Endothelial cell of umbilical vein (primary cell): Measurements from ENCODE around the gene PLD1. TPM values are rescaled to one million over a fixed set of nuclear protein-coding genes. Genes with fewer than 3 reads are reported as not detected.
A peak's percentile ranks its signal among the peaks of the same experiment; 100 is the strongest.

Source experiments
- BruUV-seq: library from RNA; stranded (reverse); fragments of 400-500 nt; replicated peaks from 2 replicates; lab custom pipeline; 2021; lab: Mats Ljungman, UMichigan
- CTCF ChIA-PET: fragments of 300-600, 350-600 bp; sonication (Branson Sonifier 250); formaldehyde crosslinking; loops from one replicate; lab custom pipeline; 2021; ENCODE audit warnings: antibody characterized with exemption, inconsistent platforms; lab: Charles Lee
- POLR2A ChIA-PET: fragments of 300-600, 350-600 bp; sonication (Branson Sonifier 250); formaldehyde crosslinking; loops from one replicate; lab custom pipeline; 2021; ENCODE audit warnings: antibody characterized with exemption, inconsistent platforms; lab: Charles Lee
- DNase-seq: peaks from one replicate; pipeline ENCODE4 v3.0.0-alpha.2; 2011; ENCODE audit warnings: low read depth, low spot score
- FAIRE-seq: peaks from 2 replicates; lab custom pipeline; 2011; peaks lifted over from hg19 to GRCh38; lab: Jason Lieb, UNC
- H2AFZ ChIP-seq: 2 replicates; pipeline ENCODE4 v1.6.0; 2012; ENCODE audit warnings: low read depth, low read length, control low read depth, inconsistent platforms
- H3K27ac ChIP-seq: 2 replicates; pipeline ENCODE4 v1.5.1; 2011; ENCODE audit warnings: low read depth, mild to moderate bottlenecking, control low read depth, low read length, moderate library complexity; ENCODE audit not compliant: insufficient read depth
- H3K27me3 ChIP-seq, 2 experiments: 2 replicates each; pipeline versions ENCODE4 v1.6.0 to v1.6.1; 2011; ENCODE audit warnings: low read length in 2 of 2, mixed read lengths in 1 of 2; ENCODE audit not compliant: control insufficient read depth in 2 of 2, insufficient read depth in 2 of 2
- H3K36me3 ChIP-seq, 2 experiments: 2 replicates in 1 of 2; 3 replicates in 1 of 2; pipeline ENCODE4 v1.5.1; 2011; ENCODE audit warnings: low read length in 2 of 2, mild to moderate bottlenecking in 1 of 2, moderate library complexity in 1 of 2; ENCODE audit not compliant: control insufficient read depth in 2 of 2, insufficient read depth in 2 of 2; ENCODE audit errors: extremely low read depth in 1 of 2
- H3K4me1 ChIP-seq: 3 replicates; pipeline ENCODE4 v1.5.1; 2011; ENCODE audit warnings: mild to moderate bottlenecking, low read length; ENCODE audit not compliant: control insufficient read depth, insufficient read depth; ENCODE audit errors: extremely low read depth
- H3K4me2 ChIP-seq: 2 replicates; pipeline ENCODE4 v1.6.1; 2011; ENCODE audit warnings: low read length, control low read depth, mixed read lengths; ENCODE audit not compliant: insufficient read depth
- H3K4me3 ChIP-seq, 3 experiments: fragments of 200-600 bp in 1 of 3; sonication (generic), shearing (Covaris generic) in 1 of 3; replicated peaks in 1 of 3; 2 replicates each; pipeline ENCODE4 v1.5.1; 2011 to 2016; ENCODE audit warnings: control low read depth in 3 of 3, low read length in 3 of 3, mild to moderate bottlenecking in 2 of 3, inconsistent platforms in 1 of 3, low read depth in 1 of 3, moderate library complexity in 1 of 3; ENCODE audit not compliant: insufficient read depth in 1 of 3
- H3K79me2 ChIP-seq: 2 replicates; pipeline ENCODE4 v1.6.0; 2012; ENCODE audit warnings: low read length, inconsistent platforms; ENCODE audit not compliant: control insufficient read depth, insufficient read depth
- H3K9ac ChIP-seq: replicated peaks from 2 replicates; pipeline ENCODE3; 2011; ENCODE audit warnings: low read length, control low read depth; ENCODE audit not compliant: insufficient read depth; ENCODE audit errors: extremely low read depth
- H3K9me1 ChIP-seq: replicated peaks from 3 replicates; pipeline ENCODE4 v1.6.0; 2011; ENCODE audit warnings: mild to moderate bottlenecking, low read length; ENCODE audit not compliant: control insufficient read depth, insufficient read depth; ENCODE audit errors: extremely low read depth
- H3K9me3 ChIP-seq: replicated peaks from 2 replicates; pipeline ENCODE4 v1.5.1; 2012; ENCODE audit warnings: low read length, inconsistent platforms; ENCODE audit not compliant: control insufficient read depth, insufficient read depth
- H4K20me1 ChIP-seq: replicated peaks from 2 replicates; pipeline ENCODE3; 2011; ENCODE audit warnings: mild to moderate bottlenecking, low read length; ENCODE audit not compliant: control insufficient read depth, insufficient read depth; ENCODE audit errors: extremely low read depth
- EZH2 ChIP-seq: IDR thresholded peaks from 2 replicates; pipeline ENCODE4 v1.6.1; 2012; ENCODE audit warnings: borderline replicate concordance, low read depth, mild to moderate bottlenecking, moderate library complexity, low read length, inconsistent platforms; ENCODE audit not compliant: severe bottlenecking
- FOS ChIP-seq: IDR thresholded peaks from 2 replicates; pipeline ENCODE4 v1.6.1; 2011; ENCODE audit warnings: mild to moderate bottlenecking, low read length, moderate library complexity, borderline replicate concordance; ENCODE audit not compliant: insufficient read depth
- GATA2 ChIP-seq: IDR thresholded peaks from 2 replicates; pipeline ENCODE4 v1.7.0; 2011; ENCODE audit warnings: low read depth, mild to moderate bottlenecking, moderate library complexity, mixed read lengths, low read length; ENCODE audit not compliant: insufficient read length, insufficient read depth
- JUN ChIP-seq: IDR thresholded peaks from 2 replicates; pipeline ENCODE4 v1.6.1; 2011; ENCODE audit warnings: borderline replicate concordance, low read depth; ENCODE audit not compliant: insufficient read length, insufficient read depth
- MAX ChIP-seq: IDR thresholded peaks from 2 replicates; pipeline ENCODE4 v1.6.1; 2011; ENCODE audit not compliant: insufficient read depth, insufficient read length
- MYC ChIP-seq: IDR thresholded peaks from one replicate; pipeline ENCODE4 v1.6.1; 2011; ENCODE audit warnings: mild to moderate bottlenecking, low read depth, low read length
- POLR2A ChIP-seq: IDR thresholded peaks from 2 replicates; pipeline ENCODE4 v1.6.1; 2012; ENCODE audit warnings: low read depth, mild to moderate bottlenecking, control low read depth, low read length
- POLR2AphosphoS5 ChIP-seq: IDR thresholded peaks from 2 replicates; pipeline ENCODE4 v1.6.1; 2012; ENCODE audit warnings: low read depth, mild to moderate bottlenecking, control low read depth, low read length, moderate library complexity; ENCODE audit not compliant: insufficient read depth
- dilution Hi-C: fragments of 300-500 bp; cut with MboI; formaldehyde crosslinking; loops from one replicate; pipeline ENCODE4 v1.15.0; 2019; ENCODE audit warnings: low sequenced_read_pairs; ENCODE audit not compliant: extremely low pct_ligation_motif_present
- intact Hi-C: fragments of 100-400 bp; cut with micrococcal nuclease; formaldehyde crosslinking; loops from one replicate; pipeline ENCODE4 v1.10.0; 2022
- polyA plus RNA-seq, 4 experiments: library from polyadenylated mRNA; depleted of rRNA in 3 of 4; stranded (reverse) in 3 of 4; unstranded in 1 of 4; fragments of >200 nt; gene quantifications; 2 replicates each; pipeline versions ENCODE4 v1.2.1 to v1.2.3, GENCODE V29; 2011 to 2012; ENCODE audit warnings: missing spikeins in 1 of 4
- total RNA-seq: library from RNA; stranded (reverse); gene quantifications from 2 replicates; pipeline ENCODE4 v1.2.3, GENCODE V29; 2021
- TF ChIP-seq, protein P1 (sequence below), 2 donors: IDR thresholded peaks; 1 replicate in 1 of 2; 2 replicates in 1 of 2; pipeline ENCODE4 v1.5.1; 2011; ENCODE audit warnings: low read length in 2 of 2, mild to moderate bottlenecking in 2 of 2, moderate library complexity in 2 of 2, control low read depth in 1 of 2, inconsistent platforms in 1 of 2, low read depth in 1 of 2; ENCODE audit not compliant: insufficient read depth in 1 of 2; ENCODE audit errors: extremely low read depth in 1 of 2

Gene PLD1
- total and polyA plus RNA-seq, 2 donors (not counting 3 experiments of a cell fraction or from before 2014, with no cell fraction given), result 42.0 to 108 TPM

GRCh38 chr3:171835116-171835515, 24.8 kb upstream of the PLD1 start:
- no peaks in the 10 kb centered on the region for H3K79me2 ChIP-seq
- no peaks in the 10 kb centered on the region for H3K27me3 ChIP-seq
- H4K20me1 ChIP-seq, result no peaks in the 10 kb centered on the region
- POLR2A ChIA-PET, result interaction anchor here (0.5 kb wide), 1 partner anchor 523 kb away, joined by 6 read pairs; no protein-coding TSS in a partner anchor
- DNase-seq (no peak), FAIRE-seq (no peak)
- intact Hi-C loops, result no loop called here
- peaks cover 46% of the 10 kb centered on the region for H3K4me1 ChIP-seq
- CTCF ChIA-PET, result interaction anchor here (0.9 to 2.1 kb wide), 11 partner anchors 15 to 648 kb away, joined by 3 to 41 read pairs (median 4); partner anchors contain the start of gene FNDC3B
- no peak overlapping the region for H2AFZ ChIP-seq
- H3K9me3 ChIP-seq, result no peaks in the 10 kb centered on the region
- H3K9ac ChIP-seq, result no peak overlapping the region
- no peaks in the 10 kb centered on the region for H3K9me1 ChIP-seq
- no TSS peak for BruUV-seq
- H3K4me3 ChIP-seq, result no peak overlapping the region
- H3K36me3 ChIP-seq, result no peaks in the 10 kb centered on the region
- peak overlapping the region; percentile 91 for H3K27ac ChIP-seq
- TF ChIP-seq EZH2, result no peak
- TF ChIP-seq POLR2A, result no peak
- TF ChIP-seq MYC, result no peak
- TF ChIP-seq MAX, result no peak
- TF ChIP-seq POLR2AphosphoS5, result no peak
- no peak for TF ChIP-seq GATA2
- no peak overlapping the region for H3K4me2 ChIP-seq
- dilution Hi-C loops, result no loop called here

- POLR2A ChIA-PET, result interaction anchor here (0.5 to 1.1 kb wide), 3 partner anchors 40 to 522 kb away, joined by 4 to 6 read pairs (median 6); partner anchors contain the start of gene FNDC3B
- dilution Hi-C loops, result no loop called here
- Histone ChIP-seq H4K20me1 (no peaks in the 10 kb centered on the region), H3K4me2 (peak overlapping the region; percentile 50), H3K36me3 (no peaks in the 10 kb centered on the region), H3K27ac (peak overlapping the region; percentile 91), H3K4me1 (peaks cover 52% of the 10 kb centered on the region), H2AFZ (peak overlapping the region; percentile 76), H3K9ac (peak overlapping the region; percentile 64), H3K4me3 (no peak overlapping the region), H3K9me1 (no peaks in the 10 kb centered on the region), H3K27me3 (no peaks in the 10 kb centered on the region), H3K9me3 (no peaks in the 10 kb centered on the region), H3K79me2 (no peaks in the 10 kb centered on the region)
- no peak for TF ChIP-seq FOS
- TF ChIP-seq MAX, result no peak
- no peak for TF ChIP-seq EZH2
- TF ChIP-seq, protein P1, sequence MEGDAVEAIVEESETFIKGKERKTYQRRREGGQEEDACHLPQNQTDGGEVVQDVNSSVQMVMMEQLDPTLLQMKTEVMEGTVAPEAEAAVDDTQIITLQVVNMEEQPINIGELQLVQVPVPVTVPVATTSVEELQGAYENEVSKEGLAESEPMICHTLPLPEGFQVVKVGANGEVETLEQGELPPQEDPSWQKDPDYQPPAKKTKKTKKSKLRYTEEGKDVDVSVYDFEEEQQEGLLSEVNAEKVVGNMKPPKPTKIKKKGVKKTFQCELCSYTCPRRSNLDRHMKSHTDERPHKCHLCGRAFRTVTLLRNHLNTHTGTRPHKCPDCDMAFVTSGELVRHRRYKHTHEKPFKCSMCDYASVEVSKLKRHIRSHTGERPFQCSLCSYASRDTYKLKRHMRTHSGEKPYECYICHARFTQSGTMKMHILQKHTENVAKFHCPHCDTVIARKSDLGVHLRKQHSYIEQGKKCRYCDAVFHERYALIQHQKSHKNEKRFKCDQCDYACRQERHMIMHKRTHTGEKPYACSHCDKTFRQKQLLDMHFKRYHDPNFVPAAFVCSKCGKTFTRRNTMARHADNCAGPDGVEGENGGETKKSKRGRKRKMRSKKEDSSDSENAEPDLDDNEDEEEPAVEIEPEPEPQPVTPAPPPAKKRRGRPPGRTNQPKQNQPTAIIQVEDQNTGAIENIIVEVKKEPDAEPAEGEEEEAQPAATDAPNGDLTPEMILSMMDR (IDR thresholded peaks at IDR 0.05; ENCODE audit: extremely low read depth in 1 of 2, insufficient read depth in 1 of 2, low read depth in 1 of 2, low read length in 2 of 2), result no peak
- no peak for TF ChIP-seq POLR2AphosphoS5
- no peak for TF ChIP-seq MYC
- no peak for TF ChIP-seq GATA2
- TF ChIP-seq POLR2A, result no peak
- no peak for TF ChIP-seq JUN
- CTCF ChIA-PET, result interaction anchor here (0.6 to 2.3 kb wide), 43 partner anchors 9 to 873 kb away, joined by 3 to 41 read pairs (median 4); partner anchors contain the start of genes FNDC3B and PLD1
- DNase-seq (no peak), FAIRE-seq (no peak)
- intact Hi-C loops, result loop anchor here (1.0 kb wide), 3 partner anchors 25 to 188 kb away; no protein-coding TSS in a partner anchor
- BruUV-seq, result no TSS peak
Observed at GRCh38 chr3:171834461-171834801, 24.1 kb upstream of the PLD1 start.
